ENCODE data around the gene LRBA.

LRBA gene

GRCh38 chr4:150215601-150216000, 799.5 kb downstream of the LRBA start:
- Histone ChIP-seq H3K4me3 (ENCODE audit: low read length) (no peak overlapping the region), H3K27ac (ENCODE audit: low read length) (no peak overlapping the region), H3K36me3 (ENCODE audit: control insufficient read depth, insufficient read depth, low read length) (no peaks in the 10 kb centered on the region), H3K27me3 (ENCODE audit: control insufficient read depth, insufficient read depth, low read length) (no peaks in the 10 kb centered on the region), H3K4me1 (ENCODE audit: control insufficient read depth, insufficient read depth, low read length) (peaks cover 2% of the 10 kb centered on the region; the same call in 1 of the 2 replicates), H3K9me3 (ENCODE audit: control insufficient read depth, insufficient read depth, low read length) (no peaks in the 10 kb centered on the region)
- no peak for DNase-seq (ENCODE audit: low read depth, low spot score)
- no CpG with 5 or more reads among the region's 3 CpGs for WGBS (ENCODE audit: insufficient coverage, insufficient read length)
